LHCN-M2 (cell line): ENCODE results near the gene VTN. TPM values are rescaled to one million over a fixed set of nuclear protein-coding genes. Genes with fewer than 3 reads are reported as not detected.

Experiments used
- DNase-seq: peaks from one replicate; pipeline ENCODE4 v3.0.0-alpha.2; 2012; ENCODE audit warnings: low read depth
- total RNA-seq: library from RNA; depleted of rRNA; stranded (reverse); fragments of >200 nt; gene quantifications from 2 replicates; pipeline ENCODE4 v1.2.3, GENCODE V29; 2014

Gene VTN
- total RNA-seq, 1 experiment from 2014 or later, result 0.40 TPM

- no peak for DNase-seq
Measured at GRCh38 chr17:28368915-28369683, 1.0 kb downstream of the VTN start.

- no peak for DNase-seq
Measured at GRCh38 chr17:28368306-28368831, 1.7 kb downstream of the VTN start.

- no peak for DNase-seq
Measured at GRCh38 chr17:28367641-28368305, 2.3 kb downstream of the VTN start.

GRCh38 chr17:28366605-28367004, 3.5 kb downstream of the VTN start:
- DNase-seq, result no peak

GRCh38 chr17:28365487-28365886, 4.6 kb downstream of the VTN start:
- no peak for DNase-seq

GRCh38 chr17:28364665-28365363, 5.3 kb downstream of the VTN start, which contains the start of gene SEBOX:
TSS of gene SEBOX (minus strand) at chr17:28365199. CDS start at chr17:28365151, 48 bp downstream.
- no peak for DNase-seq

GRCh38 chr17:28363776-28364650, 6.1 kb downstream of the VTN start:
- no peak for DNase-seq

GRCh38 chr17:28363186-28363585, 6.9 kb downstream of the VTN start:
- no peak for DNase-seq

- DNase-seq, result no peak
Measured at GRCh38 chr17:28357901-28358197, 12.3 kb downstream of the VTN start.

GRCh38 chr17:28357061-28357900, 12.8 kb downstream of the VTN start, which contains the start of gene POLDIP2:
TSS of gene POLDIP2 (minus strand) at chr17:28357527. CDS start at chr17:28357448, 79 bp downstream.
- peak; percentile 91 for DNase-seq

GRCh38 chr17:28350271-28350670, 19.8 kb downstream of the VTN start:
- no peak for DNase-seq

- no peak for DNase-seq
Measured at GRCh38 chr17:28348979-28349378, 21.1 kb downstream of the VTN start.

- peak; percentile 90 for DNase-seq
Measured at GRCh38 chr17:28347261-28347891, 22.7 kb downstream of the VTN start.

- no peak for DNase-seq
Measured at GRCh38 chr17:28346746-28347246, 23.3 kb downstream of the VTN start.

GRCh38 chr17:28346199-28346580, 23.9 kb downstream of the VTN start:
- DNase-seq, result no peak

- no peak for DNase-seq
Measured at GRCh38 chr17:28345419-28346198, 24.5 kb downstream of the VTN start.

GRCh38 chr17:28344435-28344901, 25.6 kb downstream of the VTN start:
- DNase-seq, result no peak

- DNase-seq, result no peak
Measured at GRCh38 chr17:28344011-28344410, 26.1 kb downstream of the VTN start.

GRCh38 chr17:28343491-28343932, 26.6 kb downstream of the VTN start:
- DNase-seq, result no peak
